Measurements from ENCODE around the gene TNRC18.

TNRC18 gene

GRCh38 chr7:5428478-5429252, 5.0 kb upstream of the TNRC18 start:
- peak; percentile 89 for DNase-seq

DNA sequence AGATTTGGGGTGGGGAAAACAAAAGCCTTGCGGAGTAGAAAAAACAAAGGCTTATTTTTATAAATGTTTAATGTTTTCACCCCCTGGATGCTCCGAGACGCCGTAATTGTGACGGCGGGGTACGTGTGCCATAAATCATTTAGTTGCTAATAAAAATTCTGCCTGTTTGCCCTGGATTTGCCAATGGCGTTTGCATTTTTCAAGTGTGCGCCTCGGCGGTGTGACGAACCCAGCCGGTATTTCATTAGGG, 2.5 kb upstream of the TNRC18 start:
- peak; percentile 87 for DNase-seq

DNA sequence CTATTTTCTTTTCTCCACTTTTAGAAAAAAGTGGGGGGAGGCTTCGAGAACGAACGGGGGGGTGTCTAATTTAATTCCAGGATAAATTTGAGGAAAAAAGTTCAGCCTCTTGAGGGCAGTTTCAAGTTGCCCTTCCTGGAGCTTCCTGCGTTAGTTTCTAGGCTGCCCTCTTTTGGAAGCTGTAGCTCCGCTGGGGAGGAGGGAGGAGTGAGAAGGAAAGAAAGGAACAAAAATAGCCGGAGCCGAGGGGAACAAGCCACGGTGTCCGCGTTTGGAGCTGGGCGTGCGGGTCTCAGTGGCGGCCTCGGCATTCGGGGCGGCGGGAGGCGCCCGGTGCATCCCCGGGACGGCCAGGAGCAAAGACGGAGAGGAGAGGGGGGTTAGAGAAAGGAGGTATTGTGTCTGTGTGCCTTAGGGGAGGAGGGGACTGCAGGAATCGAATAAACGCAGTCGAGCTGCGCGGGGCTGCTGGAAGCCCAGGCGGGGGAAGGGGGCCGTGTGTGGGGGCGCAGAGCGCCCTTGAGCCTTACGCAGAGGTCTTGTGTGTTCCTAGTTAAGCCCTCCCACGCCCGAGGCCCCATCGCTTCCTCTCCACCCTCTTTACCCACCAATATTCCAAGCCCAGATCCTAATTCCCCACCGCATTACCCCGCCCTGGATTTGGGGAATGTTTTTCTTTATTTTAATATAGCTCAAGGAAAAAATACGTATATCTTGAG, 2.0 kb upstream of the TNRC18 start:
- DNase-seq: peak; percentile 94

DNA sequence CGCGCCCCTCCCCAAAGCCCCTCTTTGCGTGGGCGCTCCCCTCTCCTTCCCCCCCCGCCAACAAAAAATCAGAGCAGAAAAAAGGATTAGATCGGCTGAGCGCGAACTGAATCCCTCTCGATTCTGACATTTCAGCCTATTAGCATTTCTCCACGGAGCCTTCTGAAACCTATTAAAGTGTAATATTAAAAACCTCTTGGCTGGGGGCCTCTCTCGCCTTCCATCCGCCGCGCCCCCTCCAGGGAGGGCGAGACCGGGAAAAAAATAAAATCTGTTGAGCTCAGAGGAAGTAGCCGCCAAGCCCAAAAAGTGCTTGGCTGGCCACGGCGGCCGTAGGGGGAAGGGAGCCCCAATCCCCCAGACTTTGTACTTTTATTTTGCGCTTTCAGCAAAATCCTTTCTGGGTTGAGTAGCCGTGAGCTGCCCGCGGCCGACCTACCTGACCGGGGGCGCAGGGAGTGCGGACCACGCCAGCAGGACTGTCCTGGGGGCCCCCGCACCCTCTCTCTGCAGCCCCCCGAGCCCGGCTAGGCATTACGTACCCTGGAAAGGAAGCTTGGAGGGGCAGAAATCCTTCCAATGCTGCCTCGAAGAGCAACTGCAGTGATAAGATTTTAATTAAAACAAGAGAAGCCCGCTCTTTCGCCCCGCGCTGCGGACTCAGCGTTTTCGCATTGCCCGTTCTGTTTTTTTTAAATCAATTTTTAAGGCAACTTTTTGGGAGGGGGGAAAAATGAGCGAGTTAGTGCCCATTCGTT, 1.3 kb upstream of the TNRC18 start:
- DNase-seq: peak; percentile 76

GRCh38 chr7:5423976-5424748, 528 bp upstream of the TNRC18 start:
- DNase-seq: peak; percentile 99

GRCh38 chr7:5422396-5423305, 983 bp downstream of the TNRC18 start:
- no peak for DNase-seq

DNA sequence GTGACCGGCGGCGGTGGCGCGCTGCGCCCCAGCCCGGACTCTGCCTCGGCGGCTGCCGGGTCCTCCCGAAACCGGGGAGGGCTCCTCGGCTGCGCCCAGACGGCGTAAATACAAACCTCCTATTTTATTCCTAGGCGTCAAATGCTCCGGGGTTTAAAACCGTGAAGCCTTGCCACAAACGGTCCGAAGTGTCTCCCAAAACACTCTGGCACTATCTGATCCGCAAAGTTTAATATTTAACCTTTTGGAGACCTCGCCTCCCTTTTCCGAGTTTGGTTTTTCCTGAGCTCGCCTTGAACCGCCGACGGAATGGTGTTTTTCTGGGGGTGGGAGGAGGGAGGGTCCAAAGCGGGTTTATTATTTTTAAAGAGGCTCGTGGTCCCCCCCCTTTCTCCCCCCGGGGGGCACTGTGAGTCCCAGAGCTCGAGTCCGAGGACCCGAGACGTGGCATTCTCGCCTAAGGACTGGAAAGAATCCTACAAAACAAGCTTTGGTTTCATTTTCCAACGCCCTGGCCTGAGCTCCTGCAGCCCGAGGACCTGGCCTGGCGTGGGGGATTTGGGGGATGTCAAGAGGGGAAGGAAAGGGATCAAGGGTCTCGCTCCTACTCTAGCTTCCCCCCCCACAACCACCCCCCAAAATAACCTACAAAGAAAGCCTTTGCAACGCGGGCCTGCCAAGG, 1.8 kb downstream of the TNRC18 start:
- DNase-seq: peak; percentile 91

GRCh38 chr7:5420881-5421713, 2.5 kb downstream of the TNRC18 start:
- DNase-seq: no peak

- DNase-seq: no peak
Observed at GRCh38 chr7:5420067-5420880, 3.4 kb downstream of the TNRC18 start.

GRCh38 chr7:5419539-5420066, 4.0 kb downstream of the TNRC18 start:
- DNase-seq: no peak

- no peak for DNase-seq
Observed at GRCh38 chr7:5418285-5418582, 5.4 kb downstream of the TNRC18 start.

DNA sequence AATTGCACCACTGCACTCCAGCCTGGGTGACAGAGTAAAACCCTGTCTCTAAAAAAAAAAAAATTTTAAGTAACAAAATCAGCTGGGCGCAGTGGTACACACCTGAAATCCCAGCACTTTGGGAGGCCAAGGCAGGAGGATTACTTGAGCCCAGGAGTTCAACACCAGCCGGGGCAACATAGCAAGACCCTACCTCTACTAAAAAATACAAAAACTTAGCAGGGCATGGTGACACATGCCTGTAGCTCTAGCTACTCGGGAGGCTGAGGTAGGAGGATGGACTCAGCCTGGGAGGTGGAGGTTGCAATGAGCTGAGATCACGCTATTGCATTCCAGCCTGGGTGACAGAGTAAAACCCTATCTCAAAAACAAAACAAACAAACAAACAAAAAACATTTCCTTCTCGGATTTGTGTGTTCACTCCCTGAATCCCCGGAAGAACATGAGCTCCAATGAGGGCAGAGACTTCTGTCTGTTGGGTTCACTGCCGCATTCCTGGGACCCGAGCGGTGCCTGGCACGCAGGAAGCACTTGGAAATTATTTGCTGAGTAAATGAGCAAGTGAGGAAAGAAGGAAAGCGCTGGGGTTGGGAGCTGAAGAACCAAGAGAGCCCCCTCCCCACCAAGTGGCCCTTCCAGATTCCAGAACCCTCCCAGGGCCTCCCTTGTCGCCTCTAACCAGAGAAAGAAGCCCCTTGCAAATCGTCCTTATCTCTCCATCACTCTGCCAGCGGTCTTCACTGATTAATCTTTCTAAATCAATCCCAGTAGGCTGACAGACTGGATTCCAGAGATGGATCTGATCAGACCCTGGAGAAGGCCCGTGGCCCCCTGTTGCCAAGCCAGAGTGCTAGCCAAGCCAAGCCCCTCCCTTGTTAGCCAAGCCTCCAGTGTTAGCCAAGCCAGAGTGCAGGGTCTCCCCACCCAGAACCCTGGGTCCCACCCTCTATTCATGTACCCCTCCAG, 6.2 kb downstream of the TNRC18 start:
- peak; percentile 73 for DNase-seq

- DNase-seq: peak; percentile 49
Observed at GRCh38 chr7:5414916-5415315, 8.7 kb downstream of the TNRC18 start.

- DNase-seq: no peak
Observed at GRCh38 chr7:5413449-5413786, 10.2 kb downstream of the TNRC18 start.

- DNase-seq: peak; percentile 85
Observed at GRCh38 chr7:5408777-5409176, 14.9 kb downstream of the TNRC18 start.

GRCh38 chr7:5406957-5407945, 16.4 kb downstream of the TNRC18 start:
- DNase-seq: no peak

GRCh38 chr7:5404421-5404826, 19.2 kb downstream of the TNRC18 start:
- DNase-seq: no peak

Data from fibroblast of skin of back (primary cell).